WTC11 (cell line): ENCODE measurements around the gene PRKAG2. TPM values are rescaled to one million over a fixed set of nuclear protein-coding genes. Genes with fewer than 3 reads are reported as not detected.
A peak's percentile ranks its signal among the peaks of the same experiment; 100 is the strongest.

Experiments
- ATAC-seq: fragments of 200-7000 bp; cut with Tn5 transposase; 2 replicates; pipeline ENCODE4 v1.10.0; 2021; ENCODE audit warnings: mild to moderate bottlenecking, moderate library complexity
- CTCF ChIA-PET: fragments of 300-600 bp; sonication (Branson Sonifier 250); formaldehyde crosslinking; loops from one replicate; lab custom pipeline; 2021; ENCODE audit warnings: antibody characterized with exemption; lab: Charles Lee
- POLR2A ChIA-PET: fragments of 350-600 bp; sonication (Branson Sonifier 250); formaldehyde crosslinking; loops from one replicate; lab custom pipeline; 2021; ENCODE audit warnings: antibody characterized with exemption; lab: Charles Lee
- DNase-seq: peaks from one replicate; pipeline ENCODE4 v3.0.0; 2021; ENCODE audit warnings: low spot score
- H3K27ac Mint-ChIP-seq: 2 replicates; pipeline ENCODE4 v1.8.0; 2021; ENCODE audit warnings: mixed read lengths
- H3K27me3 Mint-ChIP-seq: 2 replicates; pipeline ENCODE4 v1.8.0; 2021; ENCODE audit warnings: low read depth, mild to moderate bottlenecking, moderate library complexity, mixed read lengths
- H3K36me3 Mint-ChIP-seq: 2 replicates; pipeline ENCODE4 v1.8.0; 2021; ENCODE audit warnings: mixed read lengths
- H3K4me1 Mint-ChIP-seq: 2 replicates; pipeline ENCODE4 v1.8.0; 2022; ENCODE audit warnings: mixed read lengths
- H3K4me3 Mint-ChIP-seq: 2 replicates; pipeline ENCODE4 v1.8.0; 2021; ENCODE audit warnings: mild to moderate bottlenecking, moderate library complexity, mixed read lengths
- H3K9me3 Mint-ChIP-seq: 2 replicates; pipeline ENCODE4 v1.8.0; 2021; ENCODE audit warnings: mixed read lengths
- AR ChIP-seq: fragments of 250-450 bp; sonication (Bioruptor Pico); IDR thresholded peaks from 2 replicates; pipeline ENCODE4 v1.9.0; 2021; ENCODE audit warnings: mild to moderate bottlenecking
- ARID4B ChIP-seq: sonication (generic); formaldehyde crosslinking; IDR thresholded peaks from 2 replicates; pipeline ENCODE4 v1.8.0; 2023; ENCODE audit warnings: missing genetic modification reagents, mild to moderate bottlenecking, borderline replicate concordance
- CREB1 ChIP-seq: sonication (generic); formaldehyde crosslinking; IDR thresholded peaks from 2 replicates; pipeline ENCODE4 v1.8.0; 2023; ENCODE audit warnings: mild to moderate bottlenecking, missing genetic modification reagents
- ETV6 ChIP-seq: sonication (generic); formaldehyde crosslinking; IDR thresholded peaks from 2 replicates; pipeline ENCODE4 v1.8.1; 2022; ENCODE audit warnings: mild to moderate bottlenecking, missing genetic modification reagents
- FOXP4 ChIP-seq: sonication (generic); formaldehyde crosslinking; IDR thresholded peaks from 2 replicates; pipeline ENCODE4 v1.8.0; 2022; ENCODE audit warnings: mild to moderate bottlenecking, missing genetic modification reagents
- JUN ChIP-seq: sonication (generic); formaldehyde crosslinking; IDR thresholded peaks from 2 replicates; pipeline ENCODE4 v1.8.0; 2023; ENCODE audit warnings: mild to moderate bottlenecking, missing genetic modification reagents
- NFATC4 ChIP-seq: fragments of 250-450 bp; sonication (Bioruptor Pico); IDR thresholded peaks from 2 replicates; pipeline ENCODE4 v1.9.0; 2021; ENCODE audit warnings: mild to moderate bottlenecking
- PRRX2 ChIP-seq: fragments of 250-450 bp; sonication (Bioruptor Pico); IDR thresholded peaks from 2 replicates; pipeline ENCODE4 v1.8.0; 2021; ENCODE audit warnings: mild to moderate bottlenecking
- RORB ChIP-seq: fragments of 250-450 bp; sonication (Bioruptor Pico); IDR thresholded peaks from 2 replicates; pipeline ENCODE4 v1.9.0; 2021; ENCODE audit warnings: mild to moderate bottlenecking
- SMAD4 ChIP-seq: sonication (generic); formaldehyde crosslinking; IDR thresholded peaks from 2 replicates; pipeline ENCODE4 v1.8.0; 2022; ENCODE audit warnings: mild to moderate bottlenecking, missing genetic modification reagents
- SOX15 ChIP-seq: fragments of 250-450 bp; sonication (Bioruptor Pico); IDR thresholded peaks from 2 replicates; pipeline ENCODE4 v1.9.0; 2021; ENCODE audit warnings: mild to moderate bottlenecking
- SP1 ChIP-seq: sonication (generic); formaldehyde crosslinking; conservative IDR thresholded peaks from 2 replicates; pipeline ENCODE4 v1.8.1; 2022; ENCODE audit warnings: missing genetic modification reagents
- TEAD1 ChIP-seq: sonication (generic); formaldehyde crosslinking; IDR thresholded peaks from 2 replicates; pipeline ENCODE4 v1.8.0; 2022; ENCODE audit warnings: mild to moderate bottlenecking, missing genetic modification reagents
- USF2 ChIP-seq: sonication (generic); formaldehyde crosslinking; IDR thresholded peaks from 2 replicates; pipeline ENCODE4 v1.8.1; 2023; ENCODE audit warnings: mild to moderate bottlenecking, missing genetic modification reagents, moderate library complexity
- ZBTB43 ChIP-seq: sonication (generic); formaldehyde crosslinking; IDR thresholded peaks from 2 replicates; pipeline ENCODE4 v1.8.1; 2023; ENCODE audit warnings: mild to moderate bottlenecking, missing genetic modification reagents
- ZNF423 ChIP-seq: fragments of 250-450 bp; sonication (Bioruptor Pico); IDR thresholded peaks from 2 replicates; pipeline ENCODE4 v2.1.2; 2022; ENCODE audit warnings: mild to moderate bottlenecking, moderate library complexity
- ZNF512 ChIP-seq: sonication (generic); formaldehyde crosslinking; IDR thresholded peaks from 2 replicates; pipeline ENCODE4 v1.8.1; 2022; ENCODE audit warnings: missing genetic modification reagents, borderline replicate concordance
- ZNF532 ChIP-seq: fragments of 250-450 bp; sonication (Bioruptor Pico); IDR thresholded peaks from 2 replicates; pipeline ENCODE4 v1.9.0; 2021; ENCODE audit warnings: mild to moderate bottlenecking, borderline replicate concordance
- total RNA-seq: library from RNA; stranded (reverse); gene quantifications from 3 replicates; pipeline ENCODE4 v1.2.3, GENCODE V29; 2021

Gene PRKAG2
- total RNA-seq, 1 experiment from 2014 or later, result 20.3 TPM

GRCh38 chr7:151634643-151635042 is 242.3 kb downstream of the PRKAG2 start:
- ChIA-PET POLR2A (no interaction called here), CTCF (no interaction called here)
- DNase-seq (no peak), ATAC-seq (no peak)
- peaks cover 11% of the 10 kb centered on the region for H3K9me3 Mint-ChIP-seq
- TF ChIP-seq ZNF532, result no peak
- no peak for TF ChIP-seq NFATC4 (CRISPR knock-in tag)
- TF ChIP-seq SMAD4, result no peak
- TF ChIP-seq AR (CRISPR knock-in tag), result no peak
- peaks cover 10% of the 10 kb centered on the region for H3K36me3 Mint-ChIP-seq
- H3K4me3 Mint-ChIP-seq, result no peak overlapping the region
- H3K27ac Mint-ChIP-seq, result no peak overlapping the region
- H3K27me3 Mint-ChIP-seq, result peaks cover 23% of the 10 kb centered on the region
- H3K4me1 Mint-ChIP-seq, result peaks cover 19% of the 10 kb centered on the region

- peaks cover 10% of the 10 kb centered on the region for H3K36me3 Mint-ChIP-seq
- H3K4me3 Mint-ChIP-seq, result 0 out of 2 replicates have a peak overlapping the region, but pooled peaks have one; percentile 85
- CTCF ChIA-PET, result interaction anchor here (0.6 to 4.7 kb wide), 16 partner anchors 13 to 323 kb away, joined by 3 to 24 read pairs (median 8); partner anchors contain the start of gene CRYGN
- ATAC-seq (no peak), DNase-seq (no peak)
- peaks cover 33% of the 10 kb centered on the region for H3K27me3 Mint-ChIP-seq
- no peak overlapping the region for H3K27ac Mint-ChIP-seq
- peaks cover 11% of the 10 kb centered on the region for H3K9me3 Mint-ChIP-seq
- POLR2A ChIA-PET, result interaction anchor here (1.0 to 1.7 kb wide), 2 partner anchors 113 to 193 kb away, joined by 4 to 6 read pairs; partner anchors contain the start of genes CRYGN and RHEB
- H3K4me1 Mint-ChIP-seq, result peaks cover 31% of the 10 kb centered on the region
- TF ChIP-seq ZNF512 (CRISPR knock-in tag) (no peak), JUN (no peak), RORB (CRISPR knock-in tag) (no peak), SP1 (no peak), SOX15 (CRISPR knock-in tag) (no peak), CREB1 (CRISPR knock-in tag) (no peak), ZNF423 (CRISPR knock-in tag) (no peak), ZBTB43 (no peak), USF2 (CRISPR knock-in tag) (no peak), FOXP4 (CRISPR knock-in tag) (no peak), TEAD1 (CRISPR knock-in tag) (no peak), ARID4B (no peak), PRRX2 (CRISPR knock-in tag) (no peak), ETV6 (CRISPR knock-in tag) (no peak)
These were observed 243.5 kb downstream of the PRKAG2 start for GRCh38 chr7:151633516-151633812.
